ENCODE results near the gene ADORA2B.
"Not testable (repeated sequence)": the region's sequence is repeated elsewhere in the genome, so short reads cannot be mapped to it uniquely, and the experiment has no call there.

ADORA2B gene

DNA sequence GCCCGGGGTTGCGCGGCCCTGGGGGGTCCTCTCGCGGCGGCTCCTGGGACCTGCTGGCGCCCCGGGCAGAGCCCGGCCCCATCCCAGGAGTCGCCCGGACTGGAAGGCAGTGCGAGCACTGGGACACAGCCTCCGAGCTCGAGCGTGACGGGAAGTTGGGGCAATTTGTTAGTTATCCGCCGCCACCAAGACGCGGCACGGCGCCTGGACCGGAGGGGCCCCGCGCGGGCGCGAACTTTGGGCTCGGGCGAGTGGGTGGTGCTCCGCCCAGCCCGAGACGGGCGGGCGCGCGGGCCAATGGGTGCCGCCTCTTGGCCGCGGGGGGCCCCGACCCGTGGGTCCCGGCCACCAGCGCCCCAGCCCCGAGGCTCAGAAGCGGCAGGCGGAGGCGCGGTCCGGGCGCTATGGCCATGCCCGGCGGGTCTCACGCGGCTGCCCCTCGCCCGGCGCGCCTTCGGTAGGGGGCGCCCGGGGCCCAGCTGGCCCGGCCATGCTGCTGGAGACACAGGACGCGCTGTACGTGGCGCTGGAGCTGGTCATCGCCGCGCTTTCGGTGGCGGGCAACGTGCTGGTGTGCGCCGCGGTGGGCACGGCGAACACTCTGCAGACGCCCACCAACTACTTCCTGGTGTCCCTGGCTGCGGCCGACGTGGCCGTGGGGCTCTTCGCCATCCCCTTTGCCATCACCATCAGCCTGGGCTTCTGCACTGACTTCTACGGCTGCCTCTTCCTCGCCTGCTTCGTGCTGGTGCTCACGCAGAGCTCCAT, at the start of gene ADORA2B:
ADORA2B (plus strand) TSS at position 372 of the 768 bp plus-strand sequence; CDS start at position 491, 119 bp downstream.
- DNase-seq (ENCODE audit: low spot score), result peak; percentile 87

DNA sequence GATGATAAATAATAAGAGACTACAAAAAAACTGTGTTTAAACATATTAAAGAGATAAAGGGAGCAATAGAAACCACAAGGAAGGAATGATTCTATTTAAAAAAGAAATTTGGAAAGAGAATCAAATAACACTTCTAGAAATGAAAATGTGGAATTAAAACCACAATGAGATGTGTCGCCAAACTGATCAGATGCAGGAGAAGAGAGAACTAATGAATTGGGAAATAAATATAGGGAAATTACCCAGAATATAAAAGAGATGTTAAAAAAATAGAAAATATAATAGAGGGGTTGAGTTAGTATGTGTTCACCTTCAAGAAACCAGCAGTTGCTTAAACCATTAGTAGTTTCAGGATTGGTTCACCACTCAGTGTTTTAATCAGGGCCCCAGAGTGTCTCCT, 48.7 kb upstream of the ADORA2B start:
- DNase-seq (ENCODE audit: low spot score), result no peak

DNA sequence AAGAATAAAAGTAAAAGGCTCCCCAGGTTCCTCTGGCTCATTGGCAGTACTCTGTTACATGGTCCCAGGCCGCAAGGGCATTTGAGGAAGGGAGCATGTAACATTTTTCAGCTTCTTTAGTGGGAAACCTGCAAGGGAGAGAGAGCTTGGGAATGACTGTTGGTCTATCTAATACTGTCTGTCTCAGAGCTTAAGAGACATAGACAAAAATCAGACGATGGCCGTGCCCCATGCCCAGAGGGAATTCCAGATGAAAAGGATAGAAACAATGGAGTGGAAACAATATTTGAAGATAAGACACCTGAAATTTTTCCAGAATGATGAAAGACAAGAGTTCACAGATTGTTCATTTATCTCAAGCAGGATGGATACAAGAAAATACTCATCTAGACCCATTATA, 48.1 kb upstream of the ADORA2B start:
- DNase-seq (ENCODE audit: low spot score), result no peak

DNA sequence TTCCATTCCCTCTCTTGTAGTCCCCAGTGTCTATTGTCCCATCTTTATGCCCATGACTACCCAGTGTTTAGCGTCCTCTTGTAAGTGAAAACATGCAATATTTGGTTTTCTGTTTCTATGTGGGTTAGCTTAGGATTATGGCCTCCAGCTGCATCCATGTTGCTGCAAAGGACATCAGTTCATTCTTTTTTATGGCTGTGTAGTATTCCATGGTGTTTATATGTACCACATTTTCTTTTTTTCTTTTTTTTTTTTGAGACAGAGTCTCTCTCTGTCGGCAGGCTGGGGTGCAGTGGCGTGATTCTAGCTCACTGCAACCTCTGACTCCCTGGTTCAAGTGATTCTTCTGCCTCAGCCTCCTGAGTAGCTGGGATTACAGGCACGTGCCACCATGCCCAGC, 45.3 kb upstream of the ADORA2B start:
- DNase-seq (ENCODE audit: low spot score), result not testable (repeated sequence)

DNA sequence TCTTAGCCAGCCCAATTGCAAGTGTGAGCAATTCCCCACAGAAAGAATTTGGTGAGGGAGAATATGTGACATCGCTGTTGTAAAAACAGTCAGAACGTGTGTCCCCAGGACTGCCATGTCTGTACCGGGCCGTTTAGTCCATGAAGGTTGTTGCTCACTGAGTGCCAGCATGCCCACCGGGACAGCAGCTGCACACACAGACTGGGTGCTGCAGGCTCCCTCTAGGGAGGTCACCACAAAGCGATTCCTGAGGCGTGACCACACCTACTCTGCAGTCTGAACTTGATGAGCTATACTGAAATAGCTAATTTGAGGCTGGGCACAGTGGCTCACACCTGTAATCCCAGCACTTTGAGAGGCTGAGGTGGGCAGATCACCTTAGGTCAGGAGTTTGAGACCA, 44.1 kb upstream of the ADORA2B start:
- no peak for DNase-seq (ENCODE audit: low spot score)

DNA sequence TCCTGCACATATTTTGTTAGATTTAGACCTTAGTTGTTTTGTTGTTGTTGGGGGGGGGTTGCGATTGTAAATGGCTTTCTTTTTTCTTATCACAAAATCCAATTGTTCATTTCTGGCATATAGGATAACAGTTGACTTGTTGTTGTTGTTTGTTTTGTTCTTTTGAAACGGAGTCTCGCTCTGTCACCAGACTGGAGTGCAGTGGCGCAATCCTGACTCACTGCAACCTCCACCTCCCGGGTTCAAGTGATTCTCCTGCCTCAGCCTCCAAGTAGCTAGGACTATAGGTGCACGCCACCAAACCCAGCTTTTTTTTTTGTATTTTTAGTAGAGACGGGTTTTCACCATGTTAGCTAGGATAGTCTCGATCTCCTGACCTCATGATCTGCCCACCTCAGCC, 39.7 kb upstream of the ADORA2B start:
- not testable (repeated sequence) for DNase-seq (ENCODE audit: low spot score)

DNA sequence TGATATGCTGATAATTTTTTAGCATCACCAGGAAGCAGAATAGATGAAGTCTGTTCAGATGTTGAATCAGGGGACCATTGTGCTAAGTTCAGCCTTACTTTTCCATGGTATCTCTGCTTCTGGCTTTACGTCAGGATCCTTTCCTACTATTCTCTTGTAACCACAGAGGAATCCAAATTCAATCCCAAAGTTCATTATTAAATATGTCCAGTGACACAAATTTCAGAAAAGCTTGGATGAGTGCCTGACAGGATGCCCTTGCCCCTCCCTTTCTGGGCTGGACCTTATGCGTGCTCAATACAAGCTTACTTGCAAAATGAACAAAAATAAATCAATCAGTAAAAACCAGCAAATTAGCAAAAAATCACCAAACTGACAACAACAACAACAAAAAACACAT, 37.6 kb upstream of the ADORA2B start:
- no peak for DNase-seq (ENCODE audit: low spot score)

DNA sequence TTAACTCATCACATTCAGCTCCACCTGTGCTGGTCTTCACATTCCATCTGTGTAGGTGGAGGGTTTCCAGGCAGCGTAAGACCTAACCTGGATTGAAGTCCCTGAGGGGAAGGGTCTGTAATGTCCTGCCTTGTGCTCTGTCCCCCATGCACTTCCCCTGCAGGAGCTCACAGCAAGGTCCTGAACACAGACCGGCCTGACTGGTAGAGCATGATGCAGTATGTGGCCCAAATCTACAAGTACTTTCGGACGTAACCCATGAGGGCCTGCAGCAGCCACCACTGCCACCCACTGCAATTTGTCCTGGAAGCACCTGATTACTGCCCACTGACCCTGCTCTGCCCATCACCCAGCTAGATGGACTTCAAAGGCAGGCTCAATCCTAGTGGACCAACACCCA, 36.6 kb upstream of the ADORA2B start:
- no peak for DNase-seq (ENCODE audit: low spot score)

DNA sequence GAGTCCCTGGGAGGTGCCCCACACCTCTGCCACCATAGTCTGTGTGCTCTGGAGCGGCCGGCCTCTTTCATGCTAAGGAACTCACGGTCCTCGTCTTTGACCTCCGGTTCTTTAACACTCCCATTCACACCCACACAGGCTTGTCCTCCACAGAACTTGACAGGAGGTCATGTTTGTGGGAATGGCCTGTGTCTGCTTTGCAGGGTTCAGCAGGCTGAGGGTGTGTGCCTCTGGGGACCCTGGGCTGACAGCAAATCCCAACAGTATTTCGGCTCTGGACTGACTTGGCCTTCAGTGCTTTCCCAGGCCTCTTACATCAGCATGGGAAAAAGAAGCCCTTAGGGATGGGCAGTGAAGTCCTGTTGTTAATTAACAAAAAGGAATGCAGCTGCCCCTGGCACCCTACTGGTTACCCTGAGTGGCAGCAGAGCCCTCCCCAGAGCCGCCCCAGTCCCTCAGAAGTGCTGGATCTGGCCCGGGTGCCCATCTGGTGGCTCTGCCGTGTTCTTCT, 35.4 kb upstream of the ADORA2B start:
- DNase-seq (ENCODE audit: low spot score), result no peak

DNA sequence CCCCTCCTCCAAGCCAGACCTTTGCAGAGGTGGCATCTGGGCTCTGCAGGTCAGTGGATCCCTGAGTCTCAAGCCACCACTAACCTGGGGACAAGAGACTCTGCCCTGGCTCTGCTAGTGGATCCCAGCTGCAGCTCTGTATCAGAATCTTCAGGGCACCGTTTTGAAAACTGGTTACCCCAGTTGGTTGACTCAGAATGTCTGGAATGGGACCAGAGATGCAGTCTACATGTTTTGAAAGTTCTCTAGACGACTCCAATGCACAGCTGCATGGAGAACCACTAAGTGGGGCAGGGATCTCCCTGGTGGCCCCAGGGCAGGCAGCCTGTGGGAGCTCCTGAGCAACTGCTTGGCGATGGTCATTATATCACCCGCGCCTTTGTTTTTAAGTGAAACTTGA, 34.1 kb upstream of the ADORA2B start:
- no peak for DNase-seq (ENCODE audit: low spot score)

DNA sequence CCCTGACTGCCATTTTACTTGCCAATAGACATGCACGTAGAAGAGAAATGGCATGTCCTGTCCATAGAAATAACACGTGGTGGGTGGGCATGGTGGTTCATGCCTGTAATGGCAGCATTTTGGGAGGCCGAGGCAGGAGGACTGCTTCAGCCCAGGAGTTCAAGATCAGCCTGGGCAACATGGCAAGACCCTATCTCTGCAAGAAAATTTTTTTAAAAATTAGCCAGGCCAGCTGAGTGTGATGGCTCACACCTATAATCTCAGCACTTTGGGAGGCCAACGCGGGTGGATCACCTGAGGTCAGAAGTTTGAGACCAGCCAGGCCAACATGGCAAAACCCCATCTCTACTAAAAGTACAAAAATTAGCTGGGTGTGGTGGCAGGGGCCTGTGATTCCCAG, 33.2 kb upstream of the ADORA2B start:
- DNase-seq (ENCODE audit: low spot score), result not testable (repeated sequence)

DNA sequence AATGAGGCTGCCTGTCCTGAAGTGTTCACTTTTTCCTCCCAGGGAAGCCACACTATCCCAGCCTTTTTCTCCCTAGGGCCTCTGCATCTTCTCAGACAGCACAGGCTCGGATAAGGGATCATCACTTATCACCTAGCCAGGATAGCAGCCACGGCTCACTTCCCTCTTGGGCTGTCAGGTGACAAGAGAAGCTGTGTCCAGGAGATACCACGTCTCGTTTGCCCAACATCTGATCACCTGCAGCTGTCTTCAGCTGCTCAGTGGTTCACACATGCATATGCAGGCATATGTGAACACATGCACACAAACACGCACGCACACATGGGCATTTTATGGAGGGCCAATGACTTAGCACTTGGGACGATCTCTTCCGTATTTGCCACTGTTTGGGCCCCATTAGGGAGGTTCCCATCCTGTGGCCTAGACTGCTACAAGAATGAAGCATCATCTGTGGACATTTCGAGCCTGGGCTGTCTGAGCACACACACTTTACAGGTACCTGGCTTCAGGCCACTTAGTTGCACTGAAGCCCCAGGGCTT, 32.4 kb upstream of the ADORA2B start:
- no peak for DNase-seq (ENCODE audit: low spot score)

DNA sequence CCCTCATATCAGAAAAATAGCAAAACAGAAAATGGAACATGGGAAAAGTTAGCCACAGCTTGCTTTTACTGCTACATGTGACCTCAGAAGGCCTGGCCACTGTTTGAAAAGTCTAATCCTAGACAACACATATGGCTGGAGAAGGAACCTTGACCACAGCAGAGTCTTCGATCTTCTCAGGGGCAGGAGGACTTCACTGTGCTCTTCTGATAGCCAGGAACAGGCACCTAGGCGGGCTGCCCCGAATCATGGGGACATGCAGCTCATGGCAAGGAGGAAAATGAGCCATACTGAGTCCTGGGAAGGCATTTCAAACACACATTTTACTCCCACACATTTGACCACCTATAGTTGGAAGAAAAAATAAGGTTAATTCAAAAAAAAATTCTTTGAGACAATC, 31.1 kb upstream of the ADORA2B start:
- no peak for DNase-seq (ENCODE audit: low spot score)

DNA sequence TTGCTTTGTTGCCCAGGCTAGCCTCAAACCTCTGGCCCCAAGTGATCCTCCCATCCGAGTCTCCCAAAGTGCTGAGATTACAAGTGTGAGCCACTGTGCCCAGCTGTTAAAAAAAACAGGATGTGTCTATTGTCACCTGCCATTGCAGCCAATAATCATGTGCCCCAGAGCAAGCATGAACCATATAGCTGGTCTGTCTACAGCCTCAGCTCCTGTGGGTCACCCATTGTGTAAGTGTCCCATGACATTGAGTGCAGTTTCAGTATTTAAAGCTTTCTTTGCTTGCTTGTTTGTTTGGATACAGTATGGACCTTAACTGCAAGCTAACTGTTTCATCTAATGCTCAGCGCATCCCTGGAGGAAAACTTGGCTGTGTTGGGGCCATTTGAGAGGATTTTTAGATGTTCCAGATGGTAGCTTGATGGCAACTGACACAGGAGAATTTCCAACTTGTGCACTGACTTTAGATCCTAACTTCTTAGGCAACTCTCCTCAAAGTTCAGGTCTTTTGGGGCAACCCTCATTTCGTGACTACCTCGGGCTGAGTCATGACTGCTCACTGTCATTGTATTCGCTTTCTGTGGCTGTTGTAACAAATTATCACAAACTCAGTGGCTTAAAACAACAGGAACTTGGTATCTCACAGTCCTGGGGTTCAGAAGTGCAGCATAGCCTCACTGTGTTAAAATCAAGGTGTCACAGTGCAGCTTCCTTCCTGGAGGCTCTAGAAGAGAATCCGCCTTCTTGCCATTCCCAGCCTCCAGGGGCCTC, 30.3 kb upstream of the ADORA2B start:
- no peak for DNase-seq (ENCODE audit: low spot score)

DNA sequence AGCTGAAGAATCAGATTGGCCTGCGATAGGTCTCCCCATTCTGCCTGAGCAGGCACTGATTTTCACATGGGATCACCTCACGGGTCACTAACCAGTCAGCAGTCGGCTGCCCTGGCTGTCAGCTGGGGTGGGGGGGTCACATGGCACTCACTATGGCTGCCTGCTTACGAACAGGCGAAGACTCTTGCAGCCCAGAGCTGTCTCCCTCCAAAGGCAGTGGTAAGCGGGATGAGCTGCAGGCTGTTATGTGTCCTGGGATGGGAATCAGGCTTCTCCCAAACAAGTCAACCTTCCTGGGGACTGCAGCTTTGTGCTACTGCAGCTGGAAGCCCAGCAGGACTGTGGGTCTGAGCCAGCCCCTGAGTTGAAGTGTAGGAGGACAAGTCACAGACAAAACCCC, 29.0 kb upstream of the ADORA2B start:
- no peak for DNase-seq (ENCODE audit: low spot score)

DNA sequence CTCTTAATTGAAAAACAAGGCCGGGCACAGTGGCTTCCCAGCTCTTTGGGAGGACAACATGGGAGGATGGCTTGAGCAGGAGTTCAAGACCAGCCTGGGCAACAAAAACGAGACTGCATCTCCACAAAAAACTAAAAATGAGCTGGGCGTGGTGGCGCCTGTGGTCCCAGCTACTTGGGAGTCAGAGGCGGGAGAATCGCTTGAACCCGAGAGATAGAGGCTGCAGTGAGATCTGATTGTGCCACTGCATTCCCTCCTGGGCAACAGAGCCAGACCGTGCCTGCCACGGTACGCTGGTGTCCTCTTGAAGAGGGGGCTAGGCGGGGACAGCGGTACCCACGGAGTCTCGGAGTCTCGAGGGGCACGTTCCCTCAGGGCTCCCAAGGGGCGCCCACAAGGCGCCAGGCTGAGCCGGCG, 27.9 kb upstream of the ADORA2B start:
- DNase-seq (ENCODE audit: low spot score), result no peak

DNA sequence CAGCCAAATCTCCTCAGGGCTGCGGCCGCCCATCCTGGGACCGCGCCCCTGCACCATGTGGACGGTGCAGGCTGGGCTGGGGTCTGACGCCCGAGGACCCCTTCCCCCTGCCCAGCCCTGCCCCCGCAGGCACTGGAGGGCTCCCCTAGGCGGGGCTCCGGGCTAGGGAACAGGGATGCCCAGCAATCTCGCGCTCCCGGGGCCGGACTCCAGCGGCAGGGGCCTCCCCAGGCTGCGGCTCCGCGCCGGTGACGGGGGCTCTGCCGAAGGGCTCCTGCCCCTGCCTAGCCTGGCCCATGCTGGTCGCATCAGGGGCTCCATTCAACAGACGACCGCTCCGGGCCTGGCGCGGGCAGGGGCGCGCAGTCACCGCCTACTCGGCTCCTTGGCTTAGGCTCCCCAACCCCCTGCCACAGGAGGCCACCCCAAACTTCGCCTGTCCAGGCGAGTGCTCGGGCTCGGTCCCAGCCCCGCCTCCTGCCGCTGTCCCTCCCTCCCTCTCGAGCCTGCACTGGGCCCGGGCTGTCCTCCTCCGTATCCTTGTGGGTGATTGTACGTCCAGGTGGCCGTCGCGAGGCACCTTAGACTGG, 27.4 kb upstream of the ADORA2B start:
- no peak for DNase-seq (ENCODE audit: low spot score)

DNA sequence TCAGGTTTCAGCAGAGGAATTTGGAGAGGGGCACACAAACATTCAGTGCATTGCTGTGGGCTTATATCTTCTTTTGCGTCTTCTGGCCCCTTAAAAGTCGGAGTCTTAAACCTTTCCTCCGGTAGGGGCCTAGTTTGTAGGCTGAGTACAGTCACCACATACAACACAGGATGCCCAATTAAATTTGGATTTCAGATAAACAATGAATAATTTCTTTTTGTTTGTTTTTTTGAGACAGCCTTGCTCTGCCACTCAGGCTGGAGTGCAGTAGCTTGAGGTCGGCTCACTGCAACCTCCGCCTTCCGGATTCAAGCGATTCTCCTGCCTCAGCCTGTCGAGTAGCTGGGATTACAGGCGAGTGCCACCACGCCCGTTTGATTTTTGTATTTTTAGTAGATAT, 26.7 kb upstream of the ADORA2B start:
- no peak for DNase-seq (ENCODE audit: low spot score)

DNA sequence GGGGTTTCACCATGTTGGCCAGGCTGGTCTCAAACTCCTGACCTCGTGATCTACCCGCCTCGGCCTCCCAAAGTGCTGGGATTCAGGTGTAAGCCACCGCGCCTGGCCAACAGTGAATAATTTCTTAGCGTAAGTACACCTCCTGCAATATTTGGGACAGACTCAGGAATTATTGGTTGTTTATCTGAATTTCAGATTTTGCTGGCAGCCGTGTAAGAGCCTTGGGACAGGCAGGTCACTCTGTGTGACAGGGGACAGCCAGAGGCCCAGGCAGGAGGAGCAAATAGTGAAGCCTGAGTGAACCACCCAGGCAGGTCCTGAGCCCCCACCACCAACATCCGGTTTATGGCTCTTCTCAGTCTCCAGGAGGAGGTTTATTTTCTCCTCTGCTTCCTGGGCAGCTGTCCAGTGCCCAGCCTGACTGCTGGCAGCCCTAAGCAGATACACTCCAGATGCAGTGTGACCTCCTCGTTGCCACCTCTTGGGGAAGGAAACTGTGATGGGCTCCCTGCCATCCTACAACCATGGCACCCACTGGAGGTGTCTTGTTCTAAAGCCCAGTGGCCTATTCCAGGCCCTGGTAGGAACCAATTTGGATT, 26.2 kb upstream of the ADORA2B start:
- DNase-seq (ENCODE audit: low spot score), result no peak

DNA sequence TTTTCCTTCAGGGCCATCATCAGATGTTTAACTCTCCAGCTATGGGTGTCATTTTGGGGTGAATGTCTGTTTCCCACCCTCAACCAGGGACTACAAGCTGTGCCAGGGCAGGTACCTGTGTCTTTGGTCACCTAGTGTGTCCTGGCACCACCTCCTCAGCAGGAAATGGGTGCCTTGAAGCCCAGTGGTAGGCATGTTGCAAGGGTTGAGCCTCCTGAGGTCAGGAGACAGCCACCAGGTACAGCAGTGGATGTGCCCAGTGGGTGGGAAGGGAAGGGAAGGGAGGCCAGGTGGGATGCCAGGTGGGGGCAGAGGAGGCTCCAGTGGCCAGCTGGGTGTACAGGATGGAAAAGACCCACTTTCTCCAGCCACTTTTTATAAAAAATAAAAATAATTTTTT, 25.5 kb upstream of the ADORA2B start:
- no peak for DNase-seq (ENCODE audit: low spot score)

DNA sequence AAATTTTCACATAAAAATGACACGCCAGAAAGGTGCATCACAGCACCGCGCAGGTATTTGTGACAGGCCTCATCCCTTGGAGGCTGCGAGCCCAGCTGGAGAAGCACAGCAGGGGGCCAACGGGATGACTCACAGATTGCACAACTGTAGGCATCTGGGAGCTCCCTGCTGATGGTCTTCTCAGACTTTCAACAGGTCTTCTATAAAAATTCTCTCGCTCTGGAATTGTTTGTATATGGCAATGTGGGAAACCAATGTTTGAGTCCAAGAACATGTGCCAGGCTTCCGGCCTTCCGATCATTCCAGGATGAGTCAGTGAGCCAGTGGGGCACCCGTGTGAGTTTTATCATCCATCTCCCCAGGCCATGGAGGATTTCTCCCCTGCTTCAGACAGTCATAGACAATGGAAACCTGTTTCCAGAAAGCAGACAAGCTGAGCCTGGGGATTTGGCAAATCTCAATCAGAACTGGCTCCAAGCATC, 24.1 kb upstream of the ADORA2B start:
- DNase-seq (ENCODE audit: low spot score), result peak; percentile 40

DNA sequence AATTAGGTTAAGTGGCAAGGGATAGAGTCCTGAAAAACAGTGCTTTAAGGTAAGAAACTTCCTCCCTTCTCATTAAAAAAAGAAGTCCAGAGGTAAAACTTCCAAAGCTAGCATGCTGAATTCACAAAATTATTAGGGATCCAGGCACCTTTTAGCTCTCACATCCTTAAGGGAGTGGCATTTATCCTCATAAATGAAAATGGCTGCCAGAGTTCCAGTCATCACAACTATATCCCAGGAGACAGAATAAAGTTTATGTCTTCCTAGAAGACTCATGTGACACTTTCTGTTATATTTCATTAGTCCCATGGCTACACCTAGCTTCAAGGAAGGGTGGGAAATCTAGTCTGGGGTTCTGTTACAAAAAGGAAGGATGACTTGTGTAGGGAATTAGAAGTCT, 23.3 kb upstream of the ADORA2B start:
- no peak for DNase-seq (ENCODE audit: low spot score)
